ENCODE data around the gene CDHR3.

- TF ChIP-seq CTCF (IDR thresholded peaks at IDR 0.05) (no peak), POLR2A (IDR thresholded peaks at IDR 0.05) (no peak)
Observed at GRCh38 chr7:106003525-106004064, 40.5 kb downstream of the CDHR3 start.
